Ishikawa (cell line): ENCODE measurements around the gene ABCC8.

Experiments
- CEBPB ChIP-seq: IDR thresholded peaks from 2 replicates; pipeline ENCODE4 v1.6.1; 2012
- CREB1 ChIP-seq: IDR thresholded peaks from 2 replicates; pipeline ENCODE4 v1.6.1; 2012; ENCODE audit warnings: low read depth
- EGR1 ChIP-seq: IDR thresholded peaks from 2 replicates; pipeline ENCODE4 v1.6.1; 2012
- EP300 ChIP-seq: IDR thresholded peaks from 2 replicates; pipeline ENCODE4 v1.6.1; 2012; ENCODE audit warnings: borderline replicate concordance
- FOXM1 ChIP-seq: IDR thresholded peaks from 2 replicates; pipeline ENCODE4 v1.6.1; 2012; ENCODE audit warnings: low read depth, borderline replicate concordance
- MAX ChIP-seq: IDR thresholded peaks from 2 replicates; pipeline ENCODE4 v1.6.1; 2012
- NFIC ChIP-seq: IDR thresholded peaks from 2 replicates; pipeline ENCODE4 v1.6.1; 2012
- RAD21 ChIP-seq: IDR thresholded peaks from 2 replicates; pipeline ENCODE4 v1.6.1; 2012; ENCODE audit warnings: low read depth
- REST ChIP-seq: IDR thresholded peaks from 2 replicates; pipeline ENCODE4 v1.6.1; 2012; ENCODE audit warnings: low read depth, mild to moderate bottlenecking
- TAF1 ChIP-seq: IDR thresholded peaks from 2 replicates; pipeline ENCODE4 v1.6.1; 2012; ENCODE audit warnings: low read depth, mild to moderate bottlenecking
- TCF12 ChIP-seq: IDR thresholded peaks from 2 replicates; pipeline ENCODE4 v1.6.1; 2012; ENCODE audit warnings: low read depth
- TEAD4 ChIP-seq: IDR thresholded peaks from 2 replicates; pipeline ENCODE4 v1.6.1; 2012
- USF1 ChIP-seq: IDR thresholded peaks from 2 replicates; pipeline ENCODE4 v1.6.1; 2012
- YY1 ChIP-seq: IDR thresholded peaks from 2 replicates; pipeline ENCODE4 v1.6.1; 2012; ENCODE audit warnings: low read depth
- ZBTB7A ChIP-seq: IDR thresholded peaks from 2 replicates; pipeline ENCODE4 v1.6.1; 2012; ENCODE audit warnings: low read depth

ABCC8 gene

GRCh38 chr11:17490938-17491337 lies 14.3 kb upstream of the ABCC8 start:
- no peak for TF ChIP-seq TEAD4
- no peak for TF ChIP-seq USF1
- no peak for TF ChIP-seq FOXM1
- no peak for TF ChIP-seq EGR1
- TF ChIP-seq REST: no peak
- no peak for TF ChIP-seq YY1
- TF ChIP-seq MAX: no peak
- TF ChIP-seq ZBTB7A: no peak
- TF ChIP-seq CREB1: no peak

GRCh38 chr11:17490232-17490631 lies 13.6 kb upstream of the ABCC8 start:
- TF ChIP-seq TCF12: no peak
- TF ChIP-seq YY1: no peak
- TF ChIP-seq MAX: no peak
- TF ChIP-seq EP300: no peak
- no peak for TF ChIP-seq NFIC
- no peak for TF ChIP-seq RAD21
- no peak for TF ChIP-seq TEAD4
- TF ChIP-seq FOXM1: no peak
- no peak for TF ChIP-seq CEBPB
- no peak for TF ChIP-seq EGR1
- no peak for TF ChIP-seq CREB1
- no peak for TF ChIP-seq TAF1
- TF ChIP-seq USF1: no peak
- no peak for TF ChIP-seq REST
- no peak for TF ChIP-seq ZBTB7A

- TF ChIP-seq EP300 (no peak), YY1 (no peak), CREB1 (no peak), CEBPB (no peak), EGR1 (no peak), USF1 (no peak), MAX (no peak), RAD21 (no peak), TAF1 (no peak), ZBTB7A (no peak), REST (no peak), NFIC (no peak), TEAD4 (no peak), FOXM1 (no peak)
Observed at GRCh38 chr11:17489751-17490150, 13.1 kb upstream of the ABCC8 start.

- TF ChIP-seq TAF1: no peak
- no peak for TF ChIP-seq NFIC
- TF ChIP-seq TCF12: no peak
- TF ChIP-seq MAX: no peak
- no peak for TF ChIP-seq EGR1
- TF ChIP-seq EP300: no peak
- no peak for TF ChIP-seq USF1
Observed at GRCh38 chr11:17488563-17488962, 11.9 kb upstream of the ABCC8 start.
